HepG2 (cell line): Measurements from ENCODE around the gene ALOXE3. TPM values are rescaled to one million over a fixed set of nuclear protein-coding genes. Genes with fewer than 3 reads are reported as not detected.

ENCODE experiments used
- FOXA3 ChIP-seq: IDR thresholded peaks from 2 replicates; pipeline ENCODE4 v1.6.1; 2016; ENCODE audit warnings: missing genetic modification reagents, missing compliant biosample characterization
- GTF2F1 ChIP-seq: fragments of 150-350 bp; IDR thresholded peaks from 2 replicates; pipeline ENCODE4 v1.6.1; 2014; ENCODE audit warnings: low read length
- JUND ChIP-seq: sonication (generic); formaldehyde crosslinking; IDR thresholded peaks from 2 replicates; pipeline ENCODE4 v1.8.0; 2022; ENCODE audit warnings: mild to moderate bottlenecking, missing genetic modification reagents
- KDM5B ChIP-seq: sonication (generic); formaldehyde crosslinking; IDR thresholded peaks from 2 replicates; pipeline ENCODE4 v1.4.0; 2020; ENCODE audit warnings: missing genetic modification reagents, mild to moderate bottlenecking, borderline replicate concordance
- MBD4 ChIP-seq: IDR thresholded peaks from 2 replicates; pipeline ENCODE4 v1.6.1; 2012; ENCODE audit warnings: low read length, inconsistent platforms, borderline replicate concordance
- MED13 ChIP-seq: sonication (generic); formaldehyde crosslinking; IDR thresholded peaks from 2 replicates; pipeline ENCODE4 v1.5.0; 2020; ENCODE audit warnings: missing genetic modification reagents
- MXI1 ChIP-seq: IDR thresholded peaks from 3 replicates; pipeline ENCODE4 v1.6.1; 2012; ENCODE audit warnings: low read depth, low read length, inconsistent platforms, borderline replicate concordance
- PHF20 ChIP-seq: sonication (generic); formaldehyde crosslinking; IDR thresholded peaks from 2 replicates; pipeline ENCODE4 v1.5.0; 2020; ENCODE audit warnings: mild to moderate bottlenecking, missing genetic modification reagents
- SMC3 ChIP-seq: IDR thresholded peaks from 2 replicates; pipeline ENCODE4 v1.6.1; 2011; ENCODE audit warnings: low read length, improper control_type of control experiment
- SP1 ChIP-seq, 2 experiments: fragments of 450-650 bp in 1 of 2; sonication (generic) in 1 of 2; formaldehyde crosslinking in 1 of 2; IDR thresholded peaks; 2 replicates each; pipeline versions ENCODE4 v1.4.0 to v1.6.1; 2016 to 2020; ENCODE audit warnings: missing genetic modification reagents in 1 of 2
- SSRP1 ChIP-seq: IDR thresholded peaks from 2 replicates; pipeline ENCODE4 v1.6.1; 2016; ENCODE audit warnings: control low read depth
- SUZ12 ChIP-seq: fragments of 150-350 bp; IDR thresholded peaks from 2 replicates; pipeline ENCODE4 v1.6.1; 2014; ENCODE audit warnings: low read depth, low read length
- ZBTB7B ChIP-seq: sonication (generic); formaldehyde crosslinking; IDR thresholded peaks from 2 replicates; pipeline ENCODE4 v1.4.0; 2020; ENCODE audit warnings: missing genetic modification reagents
- ZFX ChIP-seq: sonication (generic); formaldehyde crosslinking; IDR thresholded peaks from 2 replicates; pipeline ENCODE4 v1.4.0; 2020; ENCODE audit warnings: mild to moderate bottlenecking, low read depth, missing genetic modification reagents, moderate library complexity
- ZNF230 ChIP-seq: sonication (generic); formaldehyde crosslinking; IDR thresholded peaks from 2 replicates; pipeline ENCODE4 v1.4.0; 2020; ENCODE audit warnings: mild to moderate bottlenecking, missing genetic modification reagents
- ZNF44 ChIP-seq: sonication (generic); formaldehyde crosslinking; IDR thresholded peaks from 2 replicates; pipeline ENCODE4 v1.5.1; 2020; ENCODE audit warnings: mild to moderate bottlenecking, missing genetic modification reagents
- ZNF558 ChIP-seq: sonication (generic); formaldehyde crosslinking; IDR thresholded peaks from 2 replicates; pipeline ENCODE4 v1.9.0; 2022; ENCODE audit warnings: mild to moderate bottlenecking, missing genetic modification reagents, borderline replicate concordance
- ZNF879 ChIP-seq: sonication (generic); formaldehyde crosslinking; IDR thresholded peaks from 2 replicates; pipeline ENCODE4 v1.8.1; 2023; ENCODE audit warnings: missing genetic modification reagents
- polyA plus RNA-seq, 8 experiments: library from polyadenylated mRNA; depleted of rRNA in 3 of 8; stranded (reverse) in 7 of 8; unstranded in 1 of 8; fragments of >200 nt; fragmentation: Illumina TruSeq in 4 of 8; extraction: Trizol in 4 of 8; gene quantifications; 2 replicates each; pipeline versions ENCODE4 v1.2.1 to v1.2.3, GENCODE V29; 2011 to 2016; ENCODE audit warnings: low read depth in 4 of 8, missing spikeins in 1 of 8, mixed read lengths in 1 of 8; ENCODE audit not compliant: insufficient read depth in 1 of 8
- total RNA-seq, 5 experiments: library from RNA; depleted of rRNA; stranded (reverse); fragments of >200 nt; fragmentation: Illumina TruSeq; extraction: Trizol; gene quantifications; 2 replicates each; pipeline ENCODE4 v1.2.3, GENCODE V29; 2016; ENCODE audit warnings: low read depth in 1 of 5
- TF ChIP-seq, protein P1 (sequence below), 2 experiments: sonication (generic) in 1 of 2; formaldehyde crosslinking in 1 of 2; IDR thresholded peaks; 2 replicates each; pipeline versions ENCODE4 v1.6.1 to v1.9.0; 2014 to 2022; ENCODE audit warnings: antibody characterized with exemption in 1 of 2, borderline replicate concordance in 1 of 2, inconsistent platforms in 1 of 2, low read depth in 1 of 2, missing genetic modification reagents in 1 of 2
- TF ChIP-seq, protein P2 (sequence below): IDR thresholded peaks from 2 replicates; pipeline ENCODE4 v1.6.1; 2016; ENCODE audit warnings: low read depth, borderline replicate concordance
- TF ChIP-seq, protein P3 (sequence below): sonication (generic); formaldehyde crosslinking; IDR thresholded peaks from 2 replicates; pipeline ENCODE4 v1.4.0; 2020; ENCODE audit warnings: missing genetic modification reagents
- TF ChIP-seq, protein P4 (sequence below): IDR thresholded peaks from 2 replicates; pipeline ENCODE4 v1.6.1; 2016; ENCODE audit warnings: mild to moderate bottlenecking, missing biosample characterization, missing genetic modification reagents

The ALOXE3 gene
- total and polyA plus RNA-seq, 2 of the 13 experiments (the other 11 are each of a cell fraction or from before 2014, with no cell fraction given), result 0.07 TPM; not detected in 1

DNA sequence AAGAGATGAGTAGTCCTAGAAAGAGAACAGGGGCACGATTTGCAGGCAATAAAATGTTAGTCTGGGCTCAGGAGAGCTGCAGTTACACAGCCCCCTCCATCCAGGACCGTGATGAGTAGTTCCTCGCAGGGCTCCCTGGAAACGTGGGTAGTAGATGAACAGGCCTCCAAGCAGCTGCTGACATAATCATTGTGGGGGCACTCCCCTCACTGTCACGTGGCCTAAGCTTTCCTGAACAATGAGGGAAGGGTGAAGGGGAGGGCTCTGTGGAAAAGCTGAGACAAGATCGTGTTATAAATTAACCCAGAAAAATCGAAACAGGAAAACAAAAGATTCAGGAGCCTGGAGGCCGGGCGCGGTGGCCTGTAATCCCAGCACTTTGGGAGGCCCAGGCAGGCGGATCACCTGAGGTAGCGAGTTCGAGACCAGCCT is 35.2 kb upstream of the ALOXE3 start (continued):
- TF ChIP-seq, protein P1, sequence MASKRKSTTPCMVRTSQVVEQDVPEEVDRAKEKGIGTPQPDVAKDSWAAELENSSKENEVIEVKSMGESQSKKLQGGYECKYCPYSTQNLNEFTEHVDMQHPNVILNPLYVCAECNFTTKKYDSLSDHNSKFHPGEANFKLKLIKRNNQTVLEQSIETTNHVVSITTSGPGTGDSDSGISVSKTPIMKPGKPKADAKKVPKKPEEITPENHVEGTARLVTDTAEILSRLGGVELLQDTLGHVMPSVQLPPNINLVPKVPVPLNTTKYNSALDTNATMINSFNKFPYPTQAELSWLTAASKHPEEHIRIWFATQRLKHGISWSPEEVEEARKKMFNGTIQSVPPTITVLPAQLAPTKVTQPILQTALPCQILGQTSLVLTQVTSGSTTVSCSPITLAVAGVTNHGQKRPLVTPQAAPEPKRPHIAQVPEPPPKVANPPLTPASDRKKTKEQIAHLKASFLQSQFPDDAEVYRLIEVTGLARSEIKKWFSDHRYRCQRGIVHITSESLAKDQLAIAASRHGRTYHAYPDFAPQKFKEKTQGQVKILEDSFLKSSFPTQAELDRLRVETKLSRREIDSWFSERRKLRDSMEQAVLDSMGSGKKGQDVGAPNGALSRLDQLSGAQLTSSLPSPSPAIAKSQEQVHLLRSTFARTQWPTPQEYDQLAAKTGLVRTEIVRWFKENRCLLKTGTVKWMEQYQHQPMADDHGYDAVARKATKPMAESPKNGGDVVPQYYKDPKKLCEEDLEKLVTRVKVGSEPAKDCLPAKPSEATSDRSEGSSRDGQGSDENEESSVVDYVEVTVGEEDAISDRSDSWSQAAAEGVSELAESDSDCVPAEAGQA (IDR thresholded peaks at IDR 0.05; ENCODE audit: low read depth), result 0 out of 2 replicates have a peak, but pooled peaks have one; percentile 15
- TF ChIP-seq, protein P1 (CRISPR knock-in tag; IDR thresholded peaks at IDR 0.05; ENCODE audit: borderline replicate concordance), result no peak
- TF ChIP-seq, protein P2, sequence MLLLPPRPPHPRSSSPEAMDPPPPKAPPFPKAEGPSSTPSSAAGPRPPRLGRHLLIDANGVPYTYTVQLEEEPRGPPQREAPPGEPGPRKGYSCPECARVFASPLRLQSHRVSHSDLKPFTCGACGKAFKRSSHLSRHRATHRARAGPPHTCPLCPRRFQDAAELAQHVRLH (CRISPR knock-in tag), result peak; percentile 24; the same call in 1 of the 2 replicates
- TF ChIP-seq FOXA3 (CRISPR knock-in tag) (peak; percentile 30; the same call in 1 of the 2 replicates), ZNF44 (CRISPR knock-in tag) (no peak), PHF20 (CRISPR knock-in tag) (peak; percentile 48; the same call in 1 of the 2 replicates), ZNF879 (CRISPR knock-in tag) (no peak), ZNF230 (CRISPR knock-in tag) (no peak), MED13 (no peak), ZBTB7B (CRISPR knock-in tag) (no peak), SSRP1 (CRISPR knock-in tag) (no peak), ZFX (peak; percentile 73), MXI1 (peak; percentile 68; the same call in 1 of the 3 replicates), ZNF558 (CRISPR knock-in tag) (no peak), SMC3 (no peak), KDM5B (CRISPR knock-in tag) (no peak), SUZ12 (no peak), SP1 (IDR thresholded peaks at IDR 0.05) (no peak), SP1 (CRISPR knock-in tag; IDR thresholded peaks at IDR 0.05) (no peak), GTF2F1 (no peak), MBD4 (no peak), JUND (peak; percentile 43; the same call in 1 of the 2 replicates)
- TF ChIP-seq, protein P3, sequence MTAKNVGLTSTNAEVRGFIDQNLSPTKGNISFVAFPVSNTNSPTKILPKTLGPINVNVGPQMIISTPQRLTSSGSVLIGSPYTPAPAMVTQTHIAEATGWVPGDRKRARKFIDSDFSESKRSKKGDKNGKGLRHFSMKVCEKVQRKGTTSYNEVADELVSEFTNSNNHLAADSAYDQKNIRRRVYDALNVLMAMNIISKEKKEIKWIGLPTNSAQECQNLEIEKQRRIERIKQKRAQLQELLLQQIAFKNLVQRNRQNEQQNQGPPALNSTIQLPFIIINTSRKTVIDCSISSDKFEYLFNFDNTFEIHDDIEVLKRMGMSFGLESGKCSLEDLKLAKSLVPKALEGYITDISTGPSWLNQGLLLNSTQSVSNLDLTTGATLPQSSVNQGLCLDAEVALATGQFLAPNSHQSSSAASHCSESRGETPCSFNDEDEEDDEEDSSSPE, result peak; percentile 61
- TF ChIP-seq, protein P4, sequence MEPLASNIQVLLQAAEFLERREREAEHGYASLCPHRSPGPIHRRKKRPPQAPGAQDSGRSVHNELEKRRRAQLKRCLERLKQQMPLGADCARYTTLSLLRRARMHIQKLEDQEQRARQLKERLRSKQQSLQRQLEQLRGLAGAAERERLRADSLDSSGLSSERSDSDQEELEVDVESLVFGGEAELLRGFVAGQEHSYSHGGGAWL (CRISPR knock-in tag), result no peak
